GM21515 (cell line): ENCODE data around the gene GNB3.

Source experiments
- ATAC-seq: cut with Tn5 transposase; IDR thresholded peaks from one replicate; pipeline ENCODE4 v1.9.1; 2021; ENCODE audit not compliant: unreplicated experiment

Gene GNB3

GRCh38 chr12:6836851-6837250 is 3.9 kb upstream of the GNB3 start:
- no peak for ATAC-seq

- ATAC-seq, result no peak
Observed at GRCh38 chr12:6837370-6838060, 3.2 kb upstream of the GNB3 start.

GRCh38 chr12:6838854-6839253 is 1.9 kb upstream of the GNB3 start:
- ATAC-seq, result no peak

GRCh38 chr12:6839482-6840201 is 1.1 kb upstream of the GNB3 start:
- peak; percentile 82 for ATAC-seq

GRCh38 chr12:6840330-6840729 is 395 bp upstream of the GNB3 start:
- ATAC-seq, result no peak

- ATAC-seq, result no peak
Observed at GRCh38 chr12:6842075-6842474, 1.4 kb downstream of the GNB3 start.

GRCh38 chr12:6843118-6843902 is 2.6 kb downstream of the GNB3 start:
- ATAC-seq, result no peak

- no peak for ATAC-seq
Observed at GRCh38 chr12:6845395-6845794, 4.7 kb downstream of the GNB3 start.

- ATAC-seq, result no peak
Observed at GRCh38 chr12:6846316-6846869, 5.7 kb downstream of the GNB3 start.

GRCh38 chr12:6847676-6848075 is 7.0 kb downstream of the GNB3 start:
- no peak for ATAC-seq

- no peak for ATAC-seq
Observed at GRCh38 chr12:6849427-6849826, 8.7 kb downstream of the GNB3 start.

GRCh38 chr12:6849976-6850560 is 9.3 kb downstream of the GNB3 start:
- ATAC-seq, result no peak

- ATAC-seq, result no peak
Observed at GRCh38 chr12:6850796-6851152, 10.0 kb downstream of the GNB3 start.

- peak; percentile 55 for ATAC-seq
Observed at GRCh38 chr12:6851153-6851920, 10.6 kb downstream of the GNB3 start, which contains the start of gene CDCA3. Gene CDCA3 (minus strand): TSS chr12:6851286. CDS start chr12:6850952, 334 bp downstream.

GRCh38 chr12:6851921-6852650 is 11.4 kb downstream of the GNB3 start, which contains the start of gene USP5:
Gene USP5 (plus strand): TSS chr12:6852150. CDS start chr12:6852180, 30 bp downstream.
- ATAC-seq, result peak; percentile 71

GRCh38 chr12:6852651-6853354 is 12.1 kb downstream of the GNB3 start:
- no peak for ATAC-seq

- ATAC-seq, result no peak
Observed at GRCh38 chr12:6853626-6854025, 12.9 kb downstream of the GNB3 start.

- ATAC-seq, result no peak
Observed at GRCh38 chr12:6854036-6854435, 13.3 kb downstream of the GNB3 start.

GRCh38 chr12:6855322-6855721 is 14.6 kb downstream of the GNB3 start:
- ATAC-seq, result no peak
